K562 (cell line): ENCODE results near the gene CLCNKA. TPM values are rescaled to one million over a fixed set of nuclear protein-coding genes. Genes with fewer than 3 reads are reported as not detected.

Experiments
- ATAC-seq: fragments of 200-7000 bp; cut with Tn5 transposase; 3 replicates; pipeline ENCODE4 v1.9.1; 2020; ENCODE audit warnings: moderate library complexity
- BruUV-seq: library from RNA; stranded (reverse); fragments of 400-500 nt; replicated peaks from 2 replicates; lab custom pipeline; 2021; lab: Mats Ljungman, UMichigan
- CTCF ChIA-PET: fragments of 300-600 bp; formaldehyde crosslinking; extraction: SDS; loops from one replicate; lab custom pipeline; 2021; ENCODE audit warnings: low intra/inter-chr PET ratio; lab: Yijun Ruan, JAX
- POLR2A ChIA-PET: fragments of 300-600, 350-650 bp; sonication (Branson Sonifier 250); formaldehyde crosslinking; extraction: SDS; loops from one replicate; lab custom pipeline; 2021; ENCODE audit warnings: antibody characterized with exemption, inconsistent platforms; lab: Yijun Ruan, JAX
- DNase-seq, 4 experiments: peaks; one replicate each; pipeline versions ENCODE4 v3.0.0 to v3.0.0-alpha.2; 2011 to 2018; ENCODE audit warnings: low spot score in 3 of 4, mixed read lengths in 3 of 4; ENCODE audit errors: extremely low read depth in 1 of 4
- FAIRE-seq: peaks from 2 replicates; lab custom pipeline; 2011; peaks lifted over from hg19 to GRCh38; lab: Jason Lieb, UNC
- H2AFZ ChIP-seq: 2 replicates; pipeline ENCODE4 v1.6.0; 2011; ENCODE audit warnings: low read depth, low read length, control low read depth, inconsistent platforms
- H3K27ac ChIP-seq: fragments of 200-600 bp; 3 replicates; pipeline ENCODE4 v1.8.0; 2011; ENCODE audit warnings: low read depth, mild to moderate bottlenecking, control low read depth, inconsistent platforms, low read length, moderate library complexity, mixed read lengths; ENCODE audit errors: extremely low read depth
- H3K27me3 ChIP-seq, 2 experiments: fragments of 300-600 bp in 1 of 2; 2 replicates in 1 of 2; 3 replicates in 1 of 2; pipeline versions ENCODE4 v1.6.0 to v1.8.0; 2011; ENCODE audit warnings: inconsistent platforms in 2 of 2, low read length in 2 of 2, mild to moderate bottlenecking in 1 of 2, mixed read lengths in 1 of 2, moderate library complexity in 1 of 2; ENCODE audit not compliant: control insufficient read depth in 2 of 2, insufficient read depth in 2 of 2
- H3K36me3 ChIP-seq: fragments of 300-600 bp; 3 replicates; pipeline ENCODE4 v1.8.0; 2011; ENCODE audit warnings: mild to moderate bottlenecking, low read length, inconsistent platforms; ENCODE audit not compliant: control insufficient read depth, insufficient read depth
- H3K4me1 ChIP-seq, 2 experiments: fragments of 200-600 bp in 1 of 2; replicated peaks in 1 of 2; 2 replicates in 1 of 2; 3 replicates in 1 of 2; pipeline versions ENCODE4 v1.5.1 to v1.8.0; 2011; ENCODE audit warnings: inconsistent platforms in 2 of 2, low read length in 2 of 2, mild to moderate bottlenecking in 1 of 2, mixed read lengths in 1 of 2, moderate library complexity in 1 of 2; ENCODE audit not compliant: control insufficient read depth in 2 of 2, insufficient read depth in 2 of 2
- H3K4me2 ChIP-seq: 2 replicates; pipeline ENCODE4 v1.6.1; 2011; ENCODE audit warnings: low read length, control low read depth, inconsistent platforms, mixed read lengths; ENCODE audit not compliant: insufficient read depth
- H3K4me3 ChIP-seq: fragments of 200-600 bp; sonication (generic), shearing (Covaris generic); 2 replicates; pipeline ENCODE4 v1.5.1; 2016; ENCODE audit warnings: control low read depth, inconsistent platforms
- H3K79me2 ChIP-seq: fragments of 200-600 bp; 3 replicates; pipeline ENCODE4 v1.8.0; 2011; ENCODE audit warnings: low read length, inconsistent platforms; ENCODE audit not compliant: control insufficient read depth, insufficient read depth
- H3K9ac ChIP-seq, 2 experiments: 2 replicates each; pipeline versions ENCODE4 v1.6.0 to v1.6.1; 2011; ENCODE audit warnings: low read depth in 2 of 2, low read length in 2 of 2, control low read depth in 1 of 2, inconsistent platforms in 1 of 2, mild to moderate bottlenecking in 1 of 2, mixed read lengths in 1 of 2; ENCODE audit not compliant: insufficient read depth in 1 of 2
- H3K9me1 ChIP-seq: one replicate; pipeline ENCODE4 v1.6.0; 2011; ENCODE audit warnings: inconsistent platforms, mild to moderate bottlenecking, low read length, moderate library complexity; ENCODE audit not compliant: control insufficient read depth, insufficient read depth
- H3K9me3 ChIP-seq: replicated peaks from 2 replicates; pipeline ENCODE4 v1.5.1; 2011; ENCODE audit warnings: low read depth, low read length, inconsistent platforms; ENCODE audit not compliant: control insufficient read depth, insufficient read depth
- H4K20me1 ChIP-seq: replicated peaks from 2 replicates; pipeline ENCODE4 v1.6.1; 2011; ENCODE audit warnings: low read length, inconsistent platforms, mixed read lengths; ENCODE audit not compliant: control insufficient read depth, insufficient read depth
- CREM ChIP-seq: IDR thresholded peaks from 2 replicates; pipeline ENCODE4 v1.6.1; 2014; ENCODE audit warnings: antibody characterized with exemption, low read depth
- HDAC1 ChIP-seq, 2 experiments: fragments of 450-650 bp; IDR thresholded peaks; 2 replicates each; pipeline ENCODE4 v1.6.1; 2016 to 2017; ENCODE audit warnings: inconsistent platforms in 1 of 2, mild to moderate bottlenecking in 1 of 2, moderate library complexity in 1 of 2
- NFE2L1 ChIP-seq: fragments of 450-650 bp; IDR thresholded peaks from 2 replicates; pipeline ENCODE4 v1.6.1; 2016; ENCODE audit warnings: missing genetic modification characterization, low read depth, mild to moderate bottlenecking, missing compliant biosample characterization, moderate library complexity, borderline replicate concordance
- SMARCA4 ChIP-seq: fragments of 450-650 bp; IDR thresholded peaks from 2 replicates; pipeline ENCODE4 v1.6.1; 2016
- TRIM24 ChIP-seq, 2 experiments: fragments of 450-650 bp; IDR thresholded peaks; 2 replicates each; pipeline ENCODE4 v1.6.1; 2016
- ZBTB7A ChIP-seq: IDR thresholded peaks from 2 replicates; pipeline ENCODE4 v1.6.1; 2011; ENCODE audit warnings: low read depth, mild to moderate bottlenecking, low read length, moderate library complexity, borderline replicate concordance; ENCODE audit not compliant: control insufficient read depth
- ZNF449 ChIP-seq: fragments of 250-450 bp; sonication (Bioruptor Pico); IDR thresholded peaks from 2 replicates; pipeline ENCODE4 v1.8.0; 2022; ENCODE audit warnings: moderate library complexity, mild to moderate bottlenecking, inconsistent platforms
- WGBS: fragments of 100-300 bp; shearing (Covaris generic); methylation state at CpG from one replicate; pipeline ENCODE4 v1.1.6; 2016; ENCODE audit warnings: low coverage, mixed read lengths; ENCODE audit not compliant: insufficient coverage; ENCODE audit errors: missing lambda C conversion rate; 5-methylcytosine and 5-hydroxymethylcytosine counted together
- in situ Hi-C: fragments of 300-500 bp; cut with MboI; formaldehyde crosslinking; loops from 4 replicates; pipeline ENCODE4 v1.15.0; 2018; ENCODE audit warnings: inconsistent platforms, mixed read lengths
- intact Hi-C: fragments of 100-400 bp; cut with micrococcal nuclease; formaldehyde crosslinking; loops from 2 replicates; pipeline ENCODE4 v1.14.2; 2022
- polyA plus RNA-seq, 8 experiments: library from polyadenylated mRNA; depleted of rRNA in 4 of 8; stranded (reverse) in 5 of 8; unstranded in 3 of 8; fragments of >200 nt; fragmentation: Nextera tagmentation in 2 of 8; fragmentation: Illumina TruSeq in 1 of 8; extraction: Ambion mirVana in 2 of 8; extraction: Trizol in 1 of 8; gene quantifications; 2 replicates each; pipeline versions ENCODE4 v1.2.1 to v1.2.3, GENCODE V29; 2011 to 2014; ENCODE audit warnings: inconsistent platforms in 1 of 8, missing spikeins in 1 of 8
- total RNA-seq, 7 experiments: library from RNA; depleted of rRNA in 6 of 7; stranded (reverse); fragments of >200 nt in 6 of 7; fragmentation: Illumina TruSeq in 2 of 7; extraction: Trizol in 2 of 7; gene quantifications; 2 replicates each; pipeline versions ENCODE4 v1.2.1 to v1.2.3, GENCODE V29; 2011 to 2021; ENCODE audit warnings: low replicate concordance in 1 of 7
- TF ChIP-seq, protein P1 (sequence below): sonication (generic); formaldehyde crosslinking; IDR thresholded peaks from 2 replicates; pipeline ENCODE4 v1.8.0; 2023; ENCODE audit warnings: missing genetic modification reagents, mild to moderate bottlenecking, borderline replicate concordance

The CLCNKA gene
- total and polyA plus RNA-seq, 9 of the 15 experiments (the other 6 are each of a cell fraction or from before 2014, with no cell fraction given) = 0.03 to 0.37 (median 0.10) TPM; not detected in 3

- ChIA-PET POLR2A (interaction anchor here (0.6 kb wide), 1 partner anchor 10 kb away, joined by 3 read pairs; no protein-coding TSS in a partner anchor), CTCF (no interaction called here)
- no peaks in the 10 kb centered on the region for H3K27me3 ChIP-seq
- intact Hi-C loops = no loop called here
- FAIRE-seq (peak; percentile 93), DNase-seq (peak; percentile 87 to 95 (median 90)), ATAC-seq (peak; percentile 95)
- H3K4me2 ChIP-seq = peak overlapping the region; percentile 90
- peaks cover 15 to 73% of the 10 kb centered on the region in 2 experiments; a peak in 4 of 5 replicates for H3K4me1 ChIP-seq
- H3K9ac ChIP-seq = peak overlapping the region; percentile 51 to 93
- H4K20me1 ChIP-seq = no peaks in the 10 kb centered on the region
- H3K9me1 ChIP-seq = no peaks in the 10 kb centered on the region
- H3K9me3 ChIP-seq = no peaks in the 10 kb centered on the region
- H3K4me3 ChIP-seq = peak overlapping the region; percentile 45
- WGBS = 4% methylated on average over 19 of the region's 25 CpGs
- H3K36me3 ChIP-seq = no peaks in the 10 kb centered on the region
- no TSS peak for BruUV-seq
- no peaks in the 10 kb centered on the region for H3K79me2 ChIP-seq
- peak overlapping the region; percentile 61 for H3K27ac ChIP-seq
- peak overlapping the region; percentile 97 for H2AFZ ChIP-seq
- in situ Hi-C loops = no loop called here
- peak; percentile 47 for TF ChIP-seq ZBTB7A
- TF ChIP-seq TRIM24 (IDR thresholded peaks at IDR 0.05) = no peak
- no peak for TF ChIP-seq ZNF449 (CRISPR knock-in tag)
- peak in 1 of 2 experiments; percentile 27; a peak in 1 of 4 replicates for TF ChIP-seq HDAC1 (IDR thresholded peaks at IDR 0.05)
- TF ChIP-seq NFE2L1 (tag) = no peak
- TF ChIP-seq, protein P1, sequence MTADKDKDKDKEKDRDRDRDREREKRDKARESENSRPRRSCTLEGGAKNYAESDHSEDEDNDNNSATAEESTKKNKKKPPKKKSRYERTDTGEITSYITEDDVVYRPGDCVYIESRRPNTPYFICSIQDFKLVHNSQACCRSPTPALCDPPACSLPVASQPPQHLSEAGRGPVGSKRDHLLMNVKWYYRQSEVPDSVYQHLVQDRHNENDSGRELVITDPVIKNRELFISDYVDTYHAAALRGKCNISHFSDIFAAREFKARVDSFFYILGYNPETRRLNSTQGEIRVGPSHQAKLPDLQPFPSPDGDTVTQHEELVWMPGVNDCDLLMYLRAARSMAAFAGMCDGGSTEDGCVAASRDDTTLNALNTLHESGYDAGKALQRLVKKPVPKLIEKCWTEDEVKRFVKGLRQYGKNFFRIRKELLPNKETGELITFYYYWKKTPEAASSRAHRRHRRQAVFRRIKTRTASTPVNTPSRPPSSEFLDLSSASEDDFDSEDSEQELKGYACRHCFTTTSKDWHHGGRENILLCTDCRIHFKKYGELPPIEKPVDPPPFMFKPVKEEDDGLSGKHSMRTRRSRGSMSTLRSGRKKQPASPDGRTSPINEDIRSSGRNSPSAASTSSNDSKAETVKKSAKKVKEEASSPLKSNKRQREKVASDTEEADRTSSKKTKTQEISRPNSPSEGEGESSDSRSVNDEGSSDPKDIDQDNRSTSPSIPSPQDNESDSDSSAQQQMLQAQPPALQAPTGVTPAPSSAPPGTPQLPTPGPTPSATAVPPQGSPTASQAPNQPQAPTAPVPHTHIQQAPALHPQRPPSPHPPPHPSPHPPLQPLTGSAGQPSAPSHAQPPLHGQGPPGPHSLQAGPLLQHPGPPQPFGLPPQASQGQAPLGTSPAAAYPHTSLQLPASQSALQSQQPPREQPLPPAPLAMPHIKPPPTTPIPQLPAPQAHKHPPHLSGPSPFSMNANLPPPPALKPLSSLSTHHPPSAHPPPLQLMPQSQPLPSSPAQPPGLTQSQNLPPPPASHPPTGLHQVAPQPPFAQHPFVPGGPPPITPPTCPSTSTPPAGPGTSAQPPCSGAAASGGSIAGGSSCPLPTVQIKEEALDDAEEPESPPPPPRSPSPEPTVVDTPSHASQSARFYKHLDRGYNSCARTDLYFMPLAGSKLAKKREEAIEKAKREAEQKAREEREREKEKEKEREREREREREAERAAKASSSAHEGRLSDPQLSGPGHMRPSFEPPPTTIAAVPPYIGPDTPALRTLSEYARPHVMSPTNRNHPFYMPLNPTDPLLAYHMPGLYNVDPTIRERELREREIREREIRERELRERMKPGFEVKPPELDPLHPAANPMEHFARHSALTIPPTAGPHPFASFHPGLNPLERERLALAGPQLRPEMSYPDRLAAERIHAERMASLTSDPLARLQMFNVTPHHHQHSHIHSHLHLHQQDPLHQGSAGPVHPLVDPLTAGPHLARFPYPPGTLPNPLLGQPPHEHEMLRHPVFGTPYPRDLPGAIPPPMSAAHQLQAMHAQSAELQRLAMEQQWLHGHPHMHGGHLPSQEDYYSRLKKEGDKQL (CRISPR knock-in tag) = no peak
- TF ChIP-seq SMARCA4 = 0 out of 2 replicates have a peak, but pooled peaks have one; percentile 15
- TF ChIP-seq CREM = no peak
These were observed 26.8 kb downstream of the CLCNKA start for GRCh38 chr1:16048573-16049189.
